Astrocyte of the hippocampus (primary cell): Measurements from ENCODE around the gene C8G.

Source experiments
- DNase-seq: peaks from one replicate; pipeline ENCODE4 v3.0.0; 2011; ENCODE audit warnings: low read depth, low spot score

The C8G gene

GRCh38 chr9:136982232-136983051 lies 37.4 kb downstream of the C8G start, which contains the start of gene LCNL1:
TSS of gene LCNL1 (plus strand) at chr9:136982993. CDS start at chr9:136983587, 594 bp downstream.
- DNase-seq, result no peak

- no peak for DNase-seq
Measured at GRCh38 chr9:136983167-136983566, 38.1 kb downstream of the C8G start.

GRCh38 chr9:136983656-136984314 lies 38.7 kb downstream of the C8G start:
- no peak for DNase-seq

- no peak for DNase-seq
Measured at GRCh38 chr9:136984464-136985026, 39.5 kb downstream of the C8G start.

GRCh38 chr9:136985027-136985602 lies 40.1 kb downstream of the C8G start:
- DNase-seq, result no peak

- no peak for DNase-seq
Measured at GRCh38 chr9:136985853-136986252, 40.8 kb downstream of the C8G start.

- DNase-seq, result no peak
Measured at GRCh38 chr9:136988872-136989271, 43.8 kb downstream of the C8G start.

GRCh38 chr9:136990242-136990911 lies 45.3 kb downstream of the C8G start:
- no peak for DNase-seq

- peak; percentile 94 for DNase-seq
Measured at GRCh38 chr9:136991993-136992818, 47.2 kb downstream of the C8G start, which contains the start of gene PAXX. TSS of gene PAXX (plus strand) at chr9:136992422. CDS start at chr9:136992444, 22 bp downstream.

GRCh38 chr9:136992819-136993369 lies 47.9 kb downstream of the C8G start:
- DNase-seq, result no peak

GRCh38 chr9:136994180-136994887 lies 49.3 kb downstream of the C8G start:
- no peak for DNase-seq

- DNase-seq, result peak; percentile 34
Measured at GRCh38 chr9:136994888-136995230, 49.8 kb downstream of the C8G start.

- DNase-seq, result peak; percentile 36
Measured at GRCh38 chr9:136995362-136995761, 50.3 kb downstream of the C8G start.

GRCh38 chr9:136995772-136996311 lies 50.8 kb downstream of the C8G start:
- peak; percentile 72 for DNase-seq
